SK-N-MC (cell line): Measurements from ENCODE around the gene PARVB.

Experiments
- EZH2 ChIP-seq: fragments of 200-600 bp; sonication (generic); IDR thresholded peaks from one replicate; pipeline ENCODE4 v1.6.1; 2017; ENCODE audit warnings: antibody characterized with exemption
- FOXP2 ChIP-seq: optimal IDR thresholded peaks from 2 replicates; pipeline ENCODE3; 2011; ENCODE audit warnings: mild to moderate bottlenecking, moderate library complexity; ENCODE audit not compliant: insufficient read depth; ENCODE audit errors: extremely low read length, control extremely low read depth
- POLR2AphosphoS5 ChIP-seq: IDR thresholded peaks from 2 replicates; pipeline ENCODE4 v1.6.1; 2012; ENCODE audit warnings: mild to moderate bottlenecking, low read depth, low read length, borderline replicate concordance

DNA sequence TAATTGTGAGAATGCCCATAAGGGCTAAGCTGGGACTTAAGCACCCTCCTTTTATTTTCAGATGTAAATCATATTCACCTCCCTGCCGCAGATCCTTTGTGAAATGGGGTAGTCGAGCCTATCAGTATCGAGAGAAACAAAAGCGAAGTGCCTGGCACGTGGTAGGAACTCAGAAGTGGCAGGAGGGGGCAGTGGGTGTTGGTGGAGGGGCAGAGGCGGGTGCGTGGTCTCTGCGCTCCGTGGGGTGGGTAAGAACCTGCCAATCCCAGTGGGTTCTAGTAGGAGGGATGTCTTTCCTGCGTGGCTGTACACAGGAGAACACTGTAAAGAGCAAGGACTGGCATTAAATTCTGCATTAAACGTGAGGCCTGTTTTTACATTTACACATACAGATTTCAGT, 21.8 kb upstream of the PARVB start:
- TF ChIP-seq POLR2AphosphoS5 (no peak), EZH2 (no peak), FOXP2 (no peak)
